ENCODE results near the gene C2CD4D.

C2CD4D gene

GRCh38 chr1:151831256-151831591 is 8.4 kb downstream of the C2CD4D start:
- no peak for TF ChIP-seq FOXP2 (optimal IDR thresholded peaks at IDR 0.05; ENCODE audit: borderline replicate concordance, extremely low read depth, extremely low read length, insufficient read depth)
- TF ChIP-seq REST (IDR thresholded peaks at IDR 0.05; ENCODE audit: insufficient read depth in 1 of 2, low read depth in 2 of 2, low read length in 2 of 2), result no peak
- no peak for TF ChIP-seq POLR2AphosphoS5 (IDR thresholded peaks at IDR 0.05; ENCODE audit: low read depth, low read length)
- TF ChIP-seq SIN3A (IDR thresholded peaks at IDR 0.05; ENCODE audit: borderline replicate concordance, insufficient read depth, low read length), result no peak
- TF ChIP-seq TAF1 (IDR thresholded peaks at IDR 0.05; ENCODE audit: borderline replicate concordance, insufficient read depth, low read length), result no peak

- TF ChIP-seq POLR2AphosphoS5 (IDR thresholded peaks at IDR 0.05; ENCODE audit: low read depth, low read length), result no peak
- no peak for TF ChIP-seq FOXP2 (optimal IDR thresholded peaks at IDR 0.05; ENCODE audit: borderline replicate concordance, extremely low read depth, extremely low read length, insufficient read depth)
- TF ChIP-seq REST (IDR thresholded peaks at IDR 0.05; ENCODE audit: insufficient read depth in 1 of 2, low read depth in 2 of 2, low read length in 2 of 2), result no peak
- no peak for TF ChIP-seq SIN3A (IDR thresholded peaks at IDR 0.05; ENCODE audit: borderline replicate concordance, insufficient read depth, low read length)
- TF ChIP-seq TAF1 (IDR thresholded peaks at IDR 0.05; ENCODE audit: borderline replicate concordance, insufficient read depth, low read length), result no peak
Observed at GRCh38 chr1:151830055-151830454, 9.6 kb downstream of the C2CD4D start.

DNA sequence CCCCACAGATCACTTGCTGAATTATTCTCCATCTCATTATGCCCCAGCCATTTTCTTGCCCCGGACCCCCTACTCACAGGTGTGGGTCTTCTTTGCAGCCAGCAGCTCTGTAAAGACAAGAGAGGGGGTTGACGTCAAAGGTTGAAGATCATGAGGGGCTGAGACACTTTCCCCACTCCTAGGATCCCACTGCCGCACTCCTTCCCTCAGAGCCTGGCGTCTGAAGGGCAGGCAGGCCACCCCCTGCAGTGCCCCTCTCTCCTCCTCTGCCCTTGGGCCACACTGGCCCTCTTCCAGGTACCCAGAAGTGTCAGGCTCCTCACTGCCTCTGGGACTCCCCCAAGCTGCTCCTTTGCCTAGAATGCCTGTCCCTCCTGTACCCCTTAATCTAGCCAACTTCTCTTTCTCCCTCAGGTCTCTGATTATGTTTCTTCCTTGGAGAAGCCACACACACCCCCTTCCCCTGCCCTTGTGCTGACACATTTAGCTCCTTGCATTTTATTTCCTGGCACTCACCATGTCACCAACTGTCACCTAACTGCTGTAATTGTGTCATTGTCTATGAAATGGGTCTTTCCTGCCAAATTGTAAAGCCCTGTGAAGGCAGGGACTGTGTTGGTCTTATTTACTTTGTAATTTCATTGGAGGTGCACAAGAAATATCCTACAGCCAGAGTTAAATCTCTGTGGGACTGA is 10.1 kb downstream of the C2CD4D start:
- TF ChIP-seq SIN3A (IDR thresholded peaks at IDR 0.05; ENCODE audit: borderline replicate concordance, insufficient read depth, low read length) (no peak), POLR2AphosphoS5 (IDR thresholded peaks at IDR 0.05; ENCODE audit: low read depth, low read length) (no peak), REST (IDR thresholded peaks at IDR 0.05; ENCODE audit: insufficient read depth in 1 of 2, low read depth in 2 of 2, low read length in 2 of 2) (no peak), TAF1 (IDR thresholded peaks at IDR 0.05; ENCODE audit: borderline replicate concordance, insufficient read depth, low read length) (no peak), FOXP2 (optimal IDR thresholded peaks at IDR 0.05; ENCODE audit: borderline replicate concordance, extremely low read depth, extremely low read length, insufficient read depth) (no peak)

DNA sequence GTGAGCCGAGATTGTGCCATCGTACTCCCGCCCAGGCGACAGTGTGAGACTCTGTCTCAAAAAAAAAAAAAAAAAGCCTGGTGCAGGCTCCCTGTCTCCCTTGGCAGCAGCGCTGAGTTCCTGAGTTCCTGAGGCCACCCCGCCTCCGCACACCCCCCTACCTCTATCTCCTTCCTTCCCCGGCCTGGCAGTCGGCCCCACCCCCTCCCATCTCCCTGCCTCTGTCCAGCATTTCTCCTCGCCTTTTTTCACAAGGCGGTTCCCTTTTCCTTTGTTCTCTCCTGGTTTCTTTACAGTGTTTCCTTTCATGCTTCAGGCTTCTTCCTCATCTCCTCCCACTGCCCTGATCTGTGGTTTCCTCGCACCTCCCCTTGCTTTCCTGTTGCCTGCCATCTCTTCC is 10.7 kb downstream of the C2CD4D start:
- TF ChIP-seq TAF1 (IDR thresholded peaks at IDR 0.05; ENCODE audit: borderline replicate concordance, insufficient read depth, low read length), result no peak
- 0 out of 2 replicates have a peak, but pooled peaks have one; percentile 62 for TF ChIP-seq SIN3A (IDR thresholded peaks at IDR 0.05; ENCODE audit: borderline replicate concordance, insufficient read depth, low read length)
- TF ChIP-seq FOXP2 (optimal IDR thresholded peaks at IDR 0.05; ENCODE audit: borderline replicate concordance, extremely low read depth, extremely low read length, insufficient read depth), result no peak
- peak; percentile 88 to 96 for TF ChIP-seq REST (IDR thresholded peaks at IDR 0.05; ENCODE audit: insufficient read depth in 1 of 2, low read depth in 2 of 2, low read length in 2 of 2)
